Colonic mucosa (tissue), 4 donors: ENCODE data around the gene GABBR2. TPM values are rescaled to one million over a fixed set of nuclear protein-coding genes. Genes with fewer than 3 reads are reported as not detected.

Experiments
- DNase-seq: peaks from one replicate; pipeline ENCODE4 v3.0.0-alpha.2; 2020
- H3K27ac ChIP-seq: fragments of 200-600 bp; one replicate; pipeline ENCODE4 v1.8.0; 2021
- H3K27me3 ChIP-seq: fragments of 200-600 bp; one replicate; pipeline ENCODE4 v1.8.0; 2021
- H3K36me3 ChIP-seq: fragments of 200-600 bp; one replicate; pipeline ENCODE4 v1.8.0; 2021
- H3K4me1 ChIP-seq: fragments of 200-600 bp; one replicate; pipeline ENCODE4 v1.8.0; 2021; ENCODE audit warnings: mild to moderate bottlenecking
- H3K4me3 ChIP-seq: fragments of 200-600 bp; one replicate; pipeline ENCODE4 v1.8.0; 2021
- H3K9ac ChIP-seq, 2 donors: one replicate each; pipeline ENCODE4 v1.7.0; 2013; ENCODE audit warnings: control low read depth in 2 of 2, low read depth in 2 of 2, low read length in 2 of 2
- H3K9me3 ChIP-seq: fragments of 200-600 bp; one replicate; pipeline ENCODE4 v1.8.0; 2021
- intact Hi-C: fragments of 100-400 bp; cut with DNase I; formaldehyde crosslinking; loops from one replicate; pipeline ENCODE4 v1.14.1; 2022
- total RNA-seq, 2 donors: library from RNA; stranded (reverse); fragmentation: NEBNext Ultra II Directional in 1 of 2; extraction: Animal tissue kit (Norgen Biotek cat#: 25700) in 1 of 2; gene quantifications; one replicate each; pipeline ENCODE4 v1.2.1, GENCODE V29; 2021
- TF ChIP-seq, protein P1 (sequence below): fragments of 200-600 bp; IDR thresholded peaks from one replicate; pipeline ENCODE4 v1.8.0; 2022; ENCODE audit warnings: antibody characterized with exemption, mild to moderate bottlenecking
- donor health status: healthy.
- donor health status: DM: no; HTN: no; CAD: no.
- donor health status: DM: no; HTN: no; CAD: no.

Gene GABBR2
- total RNA-seq, 2 donors from 2014 or later, result 0.05 TPM; not detected in 1

DNA sequence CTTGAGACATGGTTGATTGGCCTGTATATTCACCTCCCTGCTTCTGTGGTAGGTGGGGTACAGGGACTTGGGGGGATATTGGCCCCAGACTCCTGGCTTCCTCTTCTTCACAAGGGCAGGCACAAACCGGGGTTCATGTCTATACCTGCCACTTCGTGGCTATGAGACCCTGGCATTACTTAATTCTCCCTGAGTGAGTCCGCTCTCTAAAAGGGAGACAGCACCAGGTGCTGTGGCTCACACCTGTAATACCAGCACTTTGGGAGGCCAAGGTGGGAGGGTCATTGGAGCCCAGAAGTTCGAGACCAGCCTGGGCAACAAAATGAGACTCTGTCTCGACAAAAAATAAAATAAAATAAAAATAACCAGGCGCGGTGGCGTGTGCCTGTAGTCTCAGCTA, 178.5 kb downstream of the GABBR2 start:
- Histone ChIP-seq H3K36me3 (no peaks in the 10 kb centered on the region), H3K27ac (no peak overlapping the region), H3K9me3 (no peaks in the 10 kb centered on the region), H3K4me1 (no peaks in the 10 kb centered on the region), H3K9ac (no peak overlapping the region), H3K27me3 (no peaks in the 10 kb centered on the region), H3K4me3 (no peak overlapping the region)
- DNase-seq, result no peak
- TF ChIP-seq, protein P1, sequence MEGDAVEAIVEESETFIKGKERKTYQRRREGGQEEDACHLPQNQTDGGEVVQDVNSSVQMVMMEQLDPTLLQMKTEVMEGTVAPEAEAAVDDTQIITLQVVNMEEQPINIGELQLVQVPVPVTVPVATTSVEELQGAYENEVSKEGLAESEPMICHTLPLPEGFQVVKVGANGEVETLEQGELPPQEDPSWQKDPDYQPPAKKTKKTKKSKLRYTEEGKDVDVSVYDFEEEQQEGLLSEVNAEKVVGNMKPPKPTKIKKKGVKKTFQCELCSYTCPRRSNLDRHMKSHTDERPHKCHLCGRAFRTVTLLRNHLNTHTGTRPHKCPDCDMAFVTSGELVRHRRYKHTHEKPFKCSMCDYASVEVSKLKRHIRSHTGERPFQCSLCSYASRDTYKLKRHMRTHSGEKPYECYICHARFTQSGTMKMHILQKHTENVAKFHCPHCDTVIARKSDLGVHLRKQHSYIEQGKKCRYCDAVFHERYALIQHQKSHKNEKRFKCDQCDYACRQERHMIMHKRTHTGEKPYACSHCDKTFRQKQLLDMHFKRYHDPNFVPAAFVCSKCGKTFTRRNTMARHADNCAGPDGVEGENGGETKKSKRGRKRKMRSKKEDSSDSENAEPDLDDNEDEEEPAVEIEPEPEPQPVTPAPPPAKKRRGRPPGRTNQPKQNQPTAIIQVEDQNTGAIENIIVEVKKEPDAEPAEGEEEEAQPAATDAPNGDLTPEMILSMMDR, result no peak
- intact Hi-C loops, result no loop called here

DNA sequence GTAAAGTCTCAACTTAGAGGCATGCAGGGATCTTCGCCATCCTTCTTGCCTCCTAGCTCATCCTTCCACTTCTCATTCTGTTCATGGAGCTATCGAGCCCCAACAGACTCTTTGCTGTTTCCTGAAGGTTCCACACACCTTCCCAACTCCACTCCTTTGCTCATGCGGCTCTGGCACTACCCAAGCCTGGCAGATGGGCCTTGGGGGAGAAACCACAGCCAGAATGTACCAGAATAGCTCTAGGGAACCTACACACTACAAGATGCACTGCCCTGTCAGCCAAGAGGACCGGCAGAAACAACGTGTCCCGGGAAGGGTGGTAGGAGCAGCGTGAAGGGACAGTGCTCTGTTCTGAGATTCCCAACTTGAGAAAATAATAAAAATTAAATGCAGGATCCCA, 178.9 kb downstream of the GABBR2 start:
- peak; percentile 4 for DNase-seq
- no peak overlapping the region for H3K9ac ChIP-seq
- no peak overlapping the region for H3K4me3 ChIP-seq
- intact Hi-C loops, result no loop called here
- H3K4me1 ChIP-seq, result no peaks in the 10 kb centered on the region
- H3K27me3 ChIP-seq, result no peaks in the 10 kb centered on the region
- H3K27ac ChIP-seq, result no peak overlapping the region
- H3K36me3 ChIP-seq, result no peaks in the 10 kb centered on the region
- TF ChIP-seq, protein P1, result no peak
- H3K9me3 ChIP-seq, result no peaks in the 10 kb centered on the region

DNA sequence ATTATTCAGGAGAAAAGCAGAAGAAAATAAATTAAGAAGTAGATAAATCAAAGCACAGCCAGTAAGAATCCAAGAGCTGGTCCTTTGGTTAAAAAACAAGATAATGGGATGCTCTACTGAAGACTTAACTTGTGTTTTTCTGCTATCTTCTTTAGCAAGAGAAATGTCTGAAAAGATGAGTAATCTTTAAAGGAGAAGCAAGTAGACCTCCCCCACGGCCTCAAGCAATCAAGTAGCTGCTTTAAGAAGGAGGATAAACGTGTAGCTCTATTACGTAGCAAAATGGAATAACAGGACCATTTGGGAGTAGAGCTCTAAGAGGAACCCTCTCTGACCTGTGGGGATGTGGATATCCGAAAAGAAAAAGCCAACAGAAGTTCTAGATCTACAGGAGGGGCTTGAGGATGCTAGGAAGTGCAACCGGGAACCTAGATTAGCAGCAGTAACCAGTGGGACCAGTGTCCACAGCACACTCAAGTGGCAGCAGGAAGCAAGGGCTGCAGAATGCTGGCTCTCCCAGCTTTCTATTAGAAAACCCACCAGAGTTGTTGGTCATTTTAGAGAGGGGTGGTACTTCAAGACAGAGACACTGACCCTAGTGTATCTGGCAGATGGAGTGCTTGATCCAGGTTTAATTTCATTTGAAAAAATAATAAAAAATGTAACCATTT, 185.4 kb downstream of the GABBR2 start:
- H3K9ac ChIP-seq, result no peak overlapping the region
- no peak for DNase-seq

DNA sequence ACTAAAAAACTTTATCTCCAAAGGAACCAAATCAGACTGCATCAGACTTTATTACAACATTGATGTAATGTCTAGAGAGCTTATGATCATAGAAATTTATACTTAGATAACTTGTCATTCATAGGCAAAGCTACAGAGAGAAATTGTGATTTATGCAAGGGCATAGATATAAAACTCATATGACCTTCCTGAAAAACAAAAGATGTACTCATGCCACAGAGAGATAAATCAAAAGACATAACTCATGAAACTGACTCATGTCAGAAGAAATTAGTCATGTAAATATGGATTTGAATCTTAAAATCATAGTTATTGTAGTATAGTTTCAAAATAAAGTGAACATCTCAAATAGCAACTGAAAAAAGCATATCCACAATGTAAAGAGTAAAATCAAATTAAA, 186.2 kb downstream of the GABBR2 start:
- no peak overlapping the region for H3K27ac ChIP-seq
- no peaks in the 10 kb centered on the region for H3K36me3 ChIP-seq
- H3K4me3 ChIP-seq, result no peak overlapping the region
- no peaks in the 10 kb centered on the region for H3K9me3 ChIP-seq
- DNase-seq, result no peak
- no peak overlapping the region for H3K9ac ChIP-seq
- TF ChIP-seq, protein P1, result no peak
- no peaks in the 10 kb centered on the region for H3K27me3 ChIP-seq
- H3K4me1 ChIP-seq, result no peaks in the 10 kb centered on the region
- intact Hi-C loops, result no loop called here

More for the DNA sequence above, 185.4 kb downstream of the GABBR2 start:
- H3K4me1 ChIP-seq, result no peaks in the 10 kb centered on the region
- no peak overlapping the region for H3K4me3 ChIP-seq
- intact Hi-C loops, result no loop called here
- H3K9me3 ChIP-seq, result no peaks in the 10 kb centered on the region
- H3K27me3 ChIP-seq, result no peaks in the 10 kb centered on the region
- TF ChIP-seq, protein P1, result no peak
- H3K27ac ChIP-seq, result no peak overlapping the region
- no peaks in the 10 kb centered on the region for H3K36me3 ChIP-seq

DNA sequence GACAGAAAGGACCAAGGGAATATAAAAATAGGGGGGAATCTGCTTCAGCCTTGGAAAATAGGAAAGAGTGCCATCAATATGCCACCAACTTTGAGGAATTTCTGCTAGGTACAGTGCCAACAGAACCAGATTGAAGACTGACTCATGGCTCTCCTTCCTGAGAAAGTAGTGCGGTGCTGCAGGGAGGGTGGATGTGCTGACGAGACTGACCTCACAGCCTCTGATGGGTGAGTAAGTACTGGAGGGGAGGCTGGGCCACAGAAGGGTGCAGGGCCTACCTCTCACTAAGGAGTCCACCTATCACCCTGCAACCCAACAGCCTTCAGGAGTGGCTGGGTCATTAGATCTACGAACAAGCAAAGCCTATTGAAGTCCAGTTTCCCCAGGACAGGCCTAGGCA, 187.6 kb downstream of the GABBR2 start:
- H3K27me3 ChIP-seq, result no peaks in the 10 kb centered on the region

More for the DNA sequence above, 187.6 kb downstream of the GABBR2 start:
- no peak for DNase-seq
- Histone ChIP-seq H3K36me3 (no peaks in the 10 kb centered on the region), H3K9ac (no peak overlapping the region), H3K9me3 (no peaks in the 10 kb centered on the region), H3K27ac (no peak overlapping the region), H3K4me3 (no peak overlapping the region), H3K4me1 (no peaks in the 10 kb centered on the region)
- TF ChIP-seq, protein P1, result no peak
- intact Hi-C loops, result no loop called here
